OCI-LY1 (cell line): ENCODE results near the gene TOX2.

Experiments
- CTCF ChIP-seq: fragments of 200-600 bp; sonication (generic), shearing (Covaris generic); IDR thresholded peaks from 2 replicates; pipeline ENCODE4 v1.5.1; 2017; ENCODE audit warnings: mild to moderate bottlenecking, antibody characterized with exemption, low read length, moderate library complexity, mixed read lengths
- EZH2 ChIP-seq: fragments of 200-600 bp; sonication (generic), shearing (Covaris generic); IDR thresholded peaks from 2 replicates; pipeline ENCODE4 v1.8.0; 2017; ENCODE audit warnings: borderline replicate concordance, mixed run types, mild to moderate bottlenecking, antibody characterized with exemption, low read length, moderate library complexity, mixed read lengths

GRCh38 chr20:43960231-43960630, 45.6 kb downstream of the TOX2 start:
- TF ChIP-seq EZH2, result no peak
- no peak for TF ChIP-seq CTCF
